GM03348 (cell line): ENCODE data around the gene IMPACT.

Experiments
- DNase-seq: peaks from one replicate; pipeline ENCODE4 v3.0.0; 2012; ENCODE audit warnings: low spot score

Gene IMPACT

DNA sequence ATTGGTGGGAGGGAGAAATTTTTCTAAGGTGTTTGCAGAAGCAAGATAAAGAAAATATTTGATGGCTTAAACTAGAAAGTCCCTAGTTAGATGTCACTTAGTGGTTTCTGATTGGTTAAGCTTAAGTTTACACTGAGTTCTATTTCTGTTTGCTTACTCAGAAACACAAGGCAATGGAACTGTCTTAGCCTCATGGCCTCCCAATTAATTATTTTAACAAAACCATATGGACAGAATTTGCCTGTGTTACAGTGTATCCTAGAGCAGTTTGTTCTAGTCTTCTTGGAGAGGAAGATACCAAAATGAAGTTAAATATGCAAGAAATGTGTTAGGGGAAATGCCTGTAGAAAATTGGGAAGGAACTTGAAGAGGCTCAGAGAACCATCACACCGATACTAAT is 4.6 kb upstream of the IMPACT start:
- DNase-seq = no peak

DNA sequence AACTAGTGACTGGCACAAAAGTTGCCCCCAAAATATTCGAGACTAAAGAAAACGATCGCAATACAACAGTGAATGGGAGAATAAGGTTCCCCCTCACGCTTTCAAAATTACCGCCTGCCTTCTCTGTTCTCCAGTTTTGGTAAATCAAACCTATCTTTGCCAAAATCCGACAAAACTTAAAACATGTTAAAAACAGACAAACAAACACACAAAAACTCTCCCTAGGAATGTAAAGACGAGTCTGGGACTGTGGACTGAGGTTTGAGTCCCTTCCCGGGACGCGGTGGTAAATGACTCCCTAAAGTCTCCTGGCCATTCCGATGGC is 435 bp upstream of the IMPACT start:
- DNase-seq = no peak

DNA sequence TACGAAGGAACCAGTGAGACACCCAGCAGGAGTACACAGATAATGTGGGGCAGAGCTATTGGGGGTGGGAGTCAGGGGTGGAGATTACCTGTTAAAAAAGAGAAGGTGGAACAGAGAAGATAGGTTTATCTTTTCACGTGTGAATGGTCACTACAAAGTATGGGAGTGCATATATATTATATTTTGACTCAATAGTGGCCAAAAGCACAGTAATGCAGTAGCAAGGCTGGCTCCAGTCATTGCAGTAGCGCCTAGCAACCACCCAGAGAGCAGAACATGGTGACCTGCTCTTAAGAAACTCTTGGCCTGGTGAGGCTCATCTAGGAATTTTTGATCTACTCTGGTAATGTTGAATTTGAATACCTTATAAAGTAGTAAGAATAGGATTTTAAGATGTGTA is 1.0 kb downstream of the IMPACT start:
- no peak for DNase-seq

GRCh38 chr18:24428709-24429108 is 2.2 kb downstream of the IMPACT start:
- DNase-seq = no peak

DNA sequence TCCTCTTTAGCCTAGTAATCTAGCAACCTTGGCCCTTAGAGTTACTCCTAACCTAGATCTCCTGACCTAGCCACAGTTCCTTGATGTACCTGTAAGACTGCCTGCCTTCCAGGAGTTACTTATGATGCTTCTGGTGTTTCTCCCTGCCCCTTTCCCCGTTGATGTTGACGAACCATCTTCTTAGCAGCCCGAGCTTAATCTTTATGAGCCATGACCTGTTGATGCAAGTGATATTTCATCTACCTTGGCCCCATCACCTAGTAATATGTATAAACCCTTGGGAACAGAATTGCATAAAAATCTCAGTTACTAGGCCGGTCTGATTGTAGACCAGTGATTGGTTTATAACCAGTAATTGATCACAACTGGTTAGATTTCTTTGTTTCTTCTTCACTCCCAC is 2.7 kb downstream of the IMPACT start:
- no peak for DNase-seq

DNA sequence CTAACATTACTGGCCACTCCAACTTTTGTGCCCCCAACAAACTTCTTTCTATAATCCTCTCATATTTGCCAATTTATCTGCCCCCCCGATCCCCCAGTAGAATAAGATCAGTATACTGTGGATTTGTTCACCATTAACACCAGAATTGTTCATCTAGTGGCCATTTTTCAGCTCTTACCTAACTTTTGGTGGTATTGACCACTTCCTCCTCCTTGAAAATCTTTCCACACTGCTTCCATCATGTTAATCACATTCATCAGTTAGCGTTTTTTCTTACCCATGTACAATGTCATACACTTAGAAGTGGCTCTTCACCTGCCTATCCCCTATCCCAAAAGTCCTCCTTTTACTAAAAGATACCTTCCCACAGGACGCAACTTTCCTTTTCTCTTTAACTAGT is 6.1 kb downstream of the IMPACT start:
- no peak for DNase-seq

DNA sequence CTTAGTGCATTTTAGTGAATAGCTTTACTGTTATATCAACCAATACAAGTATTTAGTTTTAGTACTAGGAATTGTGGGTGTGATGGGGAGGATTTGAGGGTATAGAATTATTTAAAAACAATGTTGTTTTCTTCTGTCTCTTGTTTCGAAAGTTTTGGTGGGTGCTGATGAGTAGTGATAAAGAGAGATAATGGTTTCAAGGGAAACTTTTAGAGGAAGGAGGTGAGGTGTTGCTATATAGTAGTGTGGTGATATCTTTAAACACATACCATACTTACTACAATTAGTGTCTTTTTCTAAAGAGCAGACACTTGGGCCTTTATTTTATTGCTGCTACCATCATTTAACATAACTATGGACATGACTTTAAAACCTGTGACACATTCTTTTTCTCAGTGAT is 10.5 kb downstream of the IMPACT start:
- DNase-seq = no peak

DNA sequence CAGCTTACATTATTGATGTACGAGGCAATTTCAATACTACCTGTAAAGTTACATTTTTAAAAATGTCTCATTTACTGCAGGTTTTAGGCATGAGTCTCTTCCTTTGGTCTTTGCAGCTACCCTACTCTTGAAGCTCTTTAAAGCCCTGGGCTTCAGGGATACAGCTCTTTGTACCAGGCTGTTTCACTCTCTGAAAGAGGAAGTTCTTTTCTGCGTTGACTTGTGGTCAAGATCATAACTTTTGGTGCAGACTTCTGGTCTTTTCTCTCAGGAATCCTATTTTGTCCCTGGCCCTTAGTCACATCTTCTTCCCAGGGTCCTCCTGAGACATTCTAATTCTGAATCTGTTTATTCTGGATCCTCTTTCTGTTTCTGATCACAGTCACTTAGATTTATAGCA is 17.4 kb downstream of the IMPACT start:
- DNase-seq = no peak

DNA sequence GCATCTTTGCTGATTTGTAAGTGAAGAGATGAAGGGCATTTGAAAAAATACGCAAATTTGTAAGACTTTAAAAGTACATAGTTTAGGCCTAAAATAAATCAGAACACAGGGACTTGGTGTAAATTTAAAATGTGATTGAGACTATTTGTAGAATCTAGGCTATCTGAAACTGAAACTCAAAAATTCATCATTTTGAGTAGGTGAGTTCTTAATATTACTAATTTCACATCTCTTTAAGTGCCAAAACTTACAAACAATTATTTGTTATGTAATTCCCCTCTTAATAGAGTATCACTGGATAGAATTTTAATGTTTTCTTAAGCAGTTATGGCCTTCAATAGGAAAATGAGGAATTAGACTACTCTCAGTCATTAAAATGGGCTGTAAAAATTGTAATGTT is 20.0 kb downstream of the IMPACT start:
- DNase-seq = no peak

GRCh38 chr18:24446953-24447538 is 20.6 kb downstream of the IMPACT start:
- DNase-seq = no peak

DNA sequence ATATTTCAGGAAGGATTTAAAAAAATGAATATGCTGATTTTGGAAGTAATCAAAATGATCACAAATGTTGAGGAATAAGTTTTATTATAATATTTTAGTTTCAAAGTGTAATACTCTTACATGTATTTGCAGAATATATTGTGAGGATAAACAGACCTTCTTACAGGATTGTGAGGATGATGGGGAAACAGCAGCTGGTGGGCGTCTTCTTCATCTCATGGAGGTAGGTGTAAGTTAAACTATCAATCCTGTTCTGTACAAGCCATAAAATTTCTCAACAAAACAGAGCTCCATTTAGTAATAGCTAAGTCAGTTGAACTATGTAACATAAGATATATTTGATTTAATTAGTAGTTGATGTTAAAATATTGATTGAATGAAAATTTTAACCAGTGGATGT is 21.5 kb downstream of the IMPACT start:
- DNase-seq = no peak

GRCh38 chr18:24456549-24456948 is 30.1 kb downstream of the IMPACT start:
- DNase-seq = no peak

DNA sequence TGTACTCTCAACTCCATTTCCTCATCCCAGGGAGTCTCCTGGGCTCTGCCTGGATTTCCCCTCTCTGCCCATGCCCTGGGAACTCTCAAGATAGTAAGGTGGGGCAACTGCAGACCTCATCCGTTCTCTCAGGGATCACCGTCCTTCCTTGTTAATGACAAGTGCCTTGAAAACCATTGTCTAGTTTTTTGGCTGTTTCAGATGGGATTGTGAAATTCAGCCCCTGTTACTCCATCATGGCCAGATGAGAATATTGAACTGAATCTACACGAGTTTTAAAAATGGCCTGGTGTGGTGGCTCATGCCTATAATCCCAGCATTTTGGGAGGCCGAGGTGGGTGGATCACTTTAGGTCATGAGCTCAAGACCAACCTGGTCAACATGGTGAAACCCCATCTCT is 33.3 kb downstream of the IMPACT start:
- DNase-seq = no peak

GRCh38 chr18:24460388-24460787 is 33.9 kb downstream of the IMPACT start, which contains the start of gene HRH4:
TSS of gene HRH4 (plus strand) at chr18:24460637. CDS start at chr18:24460729, 92 bp downstream.
- DNase-seq = no peak

GRCh38 chr18:24461996-24462395 is 35.5 kb downstream of the IMPACT start:
- DNase-seq = no peak

DNA sequence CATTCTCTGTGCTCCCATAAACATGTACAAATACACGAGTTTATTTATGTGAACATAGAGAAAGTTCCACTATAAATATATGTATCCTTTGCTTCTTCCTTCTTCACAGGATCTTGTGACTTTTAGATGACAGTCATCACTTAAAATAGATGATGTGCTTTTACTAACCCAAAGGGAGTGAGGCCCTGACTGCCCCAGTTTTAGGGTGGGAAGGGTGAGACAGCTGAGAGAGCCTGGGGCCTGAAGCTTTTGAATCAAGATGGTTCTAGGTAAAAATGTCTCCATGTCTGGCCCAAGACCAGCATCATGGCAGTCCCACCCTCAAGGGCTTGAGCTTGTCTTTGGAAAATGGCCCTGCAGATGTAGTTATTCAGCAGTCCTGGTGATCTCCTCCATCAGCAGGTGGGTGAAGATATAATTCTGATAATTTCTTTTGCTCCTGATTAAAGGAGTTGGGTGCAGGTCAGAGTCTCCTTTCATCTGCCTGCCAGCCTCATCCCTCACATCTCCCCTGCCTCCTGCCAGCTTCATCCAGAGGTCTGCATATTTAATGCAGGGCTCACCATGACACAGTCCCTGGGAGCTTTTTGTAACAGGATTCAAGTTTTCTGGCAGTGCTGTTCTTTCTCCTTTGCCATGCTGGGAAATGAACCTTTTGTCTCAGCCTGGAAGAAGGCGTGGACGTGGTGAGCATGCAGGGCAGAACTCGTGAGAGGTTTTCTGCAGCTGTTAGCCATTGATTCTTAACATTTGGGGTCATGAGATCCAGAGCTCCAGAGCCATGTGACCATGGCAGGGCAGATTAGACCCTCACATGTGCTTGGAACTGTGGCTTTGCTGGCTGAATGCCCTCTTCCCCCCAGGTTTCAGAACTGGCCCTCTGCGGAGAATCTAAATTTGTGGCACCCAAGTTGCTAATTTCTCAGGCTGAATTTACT is 36.6 kb downstream of the IMPACT start:
- no peak for DNase-seq

GRCh38 chr18:24465486-24465885 is 39.0 kb downstream of the IMPACT start:
- no peak for DNase-seq

DNA sequence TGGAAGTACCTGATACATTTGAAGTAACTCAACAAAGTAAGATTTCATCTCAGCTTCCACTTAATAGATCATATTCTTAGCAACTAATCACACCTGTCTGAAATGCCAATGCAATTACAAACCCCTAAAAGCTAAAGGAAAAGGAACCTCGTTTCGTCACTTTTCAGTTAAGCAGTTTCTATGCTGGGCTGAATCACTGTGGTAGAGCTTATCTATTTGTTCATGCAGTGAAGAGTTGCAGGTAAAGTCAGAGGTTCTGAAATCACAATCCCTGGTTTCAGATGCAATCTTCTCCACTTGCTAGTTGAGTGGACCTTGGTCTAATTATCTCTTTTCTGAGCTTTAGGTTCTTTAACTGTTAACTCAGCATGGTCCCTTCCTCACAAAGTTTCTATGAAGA is 40.3 kb downstream of the IMPACT start:
- no peak for DNase-seq

DNA sequence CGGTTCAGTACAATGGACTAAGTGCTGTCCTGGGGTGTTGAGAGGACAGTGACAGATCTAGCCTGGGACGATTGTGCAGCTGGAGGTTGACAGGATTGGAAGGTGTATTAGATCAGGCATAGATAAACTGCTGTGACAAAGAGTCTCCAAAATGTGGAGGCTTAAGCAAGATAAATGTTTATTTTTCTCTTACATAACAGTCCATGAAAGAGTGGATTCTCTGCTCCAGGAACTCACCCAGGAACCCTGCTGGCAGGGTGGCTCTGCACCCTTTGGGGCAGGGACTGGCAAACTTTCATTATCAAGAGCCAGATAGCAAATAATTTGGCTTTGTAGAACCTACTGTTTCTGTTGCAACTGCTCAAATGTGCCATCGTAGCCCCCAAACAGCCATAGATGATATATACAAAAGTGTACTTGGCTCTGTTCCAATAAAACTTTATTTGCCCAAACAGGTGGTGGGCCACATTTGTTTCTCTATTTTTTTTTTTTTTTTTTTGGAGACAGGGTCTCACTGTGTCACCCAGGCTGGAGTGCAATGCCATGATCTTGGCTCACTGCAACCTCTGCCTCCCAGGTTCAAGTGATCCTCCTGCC is 43.6 kb downstream of the IMPACT start:
- DNase-seq = no peak

GRCh38 chr18:24470805-24471204 is 44.3 kb downstream of the IMPACT start:
- no peak for DNase-seq

DNA sequence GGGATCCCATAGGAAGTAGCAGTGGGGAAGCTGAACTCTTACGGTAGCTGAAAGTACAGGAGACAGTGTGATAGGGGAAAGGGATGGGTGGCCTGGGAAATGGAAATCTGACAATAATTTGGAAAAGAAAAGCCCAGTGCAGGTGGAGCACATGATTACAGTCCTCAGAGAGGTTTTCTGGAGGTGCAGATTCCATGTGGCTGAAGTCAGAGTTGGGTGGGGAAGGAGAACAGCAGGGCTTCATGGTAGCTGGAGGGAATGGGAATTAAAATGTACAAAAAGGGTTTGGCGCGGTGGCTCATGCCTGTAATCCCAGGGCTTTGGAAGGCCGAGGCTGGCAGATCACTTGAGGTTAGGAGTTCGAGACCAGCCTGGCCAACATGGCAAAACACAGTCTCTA is 46.1 kb downstream of the IMPACT start:
- no peak for DNase-seq

DNA sequence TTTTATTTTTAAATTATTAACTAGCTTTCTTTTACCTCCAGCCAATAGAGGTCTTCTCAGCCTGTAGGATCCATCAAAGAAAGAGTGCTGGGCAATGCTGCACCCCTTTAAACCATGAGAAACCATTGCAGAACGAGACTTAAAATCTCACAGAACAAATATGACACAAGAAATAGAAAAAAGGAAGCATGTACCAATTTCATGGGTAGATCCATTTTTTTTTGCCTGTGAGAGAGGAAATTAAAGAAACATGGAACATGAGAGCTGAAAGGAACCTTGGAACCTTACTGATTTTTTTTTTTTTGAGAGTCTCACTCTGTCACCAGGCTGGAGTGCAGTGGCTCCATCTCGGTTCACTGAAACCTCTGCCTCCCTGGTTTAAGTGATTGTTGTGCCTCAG is 47.9 kb downstream of the IMPACT start:
- DNase-seq = no peak

DNA sequence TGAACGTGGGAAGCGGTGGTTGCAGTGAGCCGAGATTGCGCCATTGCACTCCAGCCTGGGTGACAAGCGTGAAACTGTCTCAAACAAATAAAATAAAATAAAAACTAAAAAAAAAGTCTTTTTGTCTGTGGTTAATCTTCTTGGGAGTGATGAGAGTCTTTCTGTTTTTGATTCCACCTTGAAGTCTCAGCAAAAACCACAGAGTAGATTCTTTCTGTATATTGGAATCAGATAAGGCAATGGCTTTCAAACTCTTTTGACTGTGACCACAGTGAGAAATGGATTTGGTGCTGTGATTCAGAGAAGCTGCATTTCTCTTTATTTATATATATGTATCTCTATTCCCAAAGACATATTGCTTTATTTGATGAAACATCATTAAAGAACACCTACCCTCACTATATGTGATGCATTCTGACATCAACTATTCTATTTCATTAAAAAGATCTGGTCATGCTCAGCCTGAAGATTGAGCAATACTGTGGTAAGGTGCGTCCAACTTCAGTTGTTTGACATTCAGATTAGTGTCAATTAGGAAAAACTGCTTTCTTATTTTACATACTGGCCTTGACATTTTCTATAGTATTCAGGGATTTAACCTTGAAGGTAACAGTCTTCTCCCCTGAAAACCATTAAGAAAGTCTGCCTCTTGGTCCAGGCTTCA is 49.6 kb downstream of the IMPACT start:
- DNase-seq = no peak
